ENCODE results near the gene UQCRC1.
A peak's percentile ranks its signal among the peaks of the same experiment; 100 is the strongest.

Gene UQCRC1

DNA sequence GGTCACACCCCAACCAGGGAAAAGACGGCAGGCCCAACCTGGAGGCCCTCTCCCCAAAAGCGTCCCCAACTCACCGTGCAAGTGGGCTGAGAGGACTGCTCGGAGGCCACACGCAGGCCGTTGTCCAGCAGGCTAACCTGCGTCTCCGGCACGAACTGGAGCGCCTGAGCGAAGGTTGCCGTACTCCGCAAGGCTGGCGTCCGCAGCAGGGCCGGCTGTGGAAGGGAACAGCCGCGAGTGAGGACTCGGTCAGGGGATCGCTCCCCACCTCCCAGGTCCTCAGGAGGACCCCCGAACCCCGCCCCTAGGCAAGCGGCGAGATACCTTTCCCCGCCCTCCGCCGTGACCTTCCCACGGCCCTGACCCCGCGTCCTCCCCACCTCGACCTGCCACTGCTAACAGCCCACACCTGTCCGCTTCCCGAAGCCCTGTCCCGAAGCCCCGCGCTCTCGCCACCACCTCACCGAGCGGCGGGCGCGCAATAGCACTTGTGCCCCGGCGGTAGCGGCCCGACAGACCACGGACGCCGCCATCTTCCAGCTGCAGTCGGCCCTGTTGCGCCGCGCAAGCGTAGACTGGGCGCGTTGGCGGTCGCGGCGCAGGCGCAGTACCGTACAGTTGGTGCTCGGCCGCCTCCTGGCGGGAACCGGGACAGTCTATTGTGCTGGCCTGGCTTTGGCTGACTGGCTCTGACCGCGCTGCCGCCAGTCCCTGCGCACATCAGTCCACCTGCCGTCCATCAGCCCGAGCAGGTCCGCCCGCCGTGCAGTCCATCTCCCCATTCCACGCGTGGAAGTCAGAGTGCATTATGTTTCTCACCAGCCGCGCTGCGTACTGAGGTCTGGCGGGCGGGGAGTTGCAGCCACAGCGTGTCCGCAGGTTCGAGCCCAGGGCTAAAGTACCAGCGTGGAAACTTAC is at the start of gene UQCRC1 (continued):
- no peak for TF ChIP-seq ZNF302 (tag by site-specific recombination; IDR thresholded peaks at IDR 0.05; ENCODE audit: low read depth)
- no peak for TF ChIP-seq ZNF433 (tag by site-specific recombination; IDR thresholded peaks at IDR 0.05; ENCODE audit: low read depth)
- TF ChIP-seq OSR2 (tag by site-specific recombination; IDR thresholded peaks at IDR 0.05) = no peak
- no peak for TF ChIP-seq ZNF560 (tag by site-specific recombination; IDR thresholded peaks at IDR 0.05; ENCODE audit: borderline replicate concordance)
- TF ChIP-seq ZBTB48 (tag by site-specific recombination; IDR thresholded peaks at IDR 0.05) = no peak
- TF ChIP-seq ZNF660 (tag by site-specific recombination; IDR thresholded peaks at IDR 0.05) = no peak
- no peak for TF ChIP-seq ZSCAN23 (tag by site-specific recombination; IDR thresholded peaks at IDR 0.05)
- TF ChIP-seq, protein P1, sequence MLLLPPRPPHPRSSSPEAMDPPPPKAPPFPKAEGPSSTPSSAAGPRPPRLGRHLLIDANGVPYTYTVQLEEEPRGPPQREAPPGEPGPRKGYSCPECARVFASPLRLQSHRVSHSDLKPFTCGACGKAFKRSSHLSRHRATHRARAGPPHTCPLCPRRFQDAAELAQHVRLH (tag by site-specific recombination; IDR thresholded peaks at IDR 0.05) = no peak
- TF ChIP-seq ZNF214 (tag by site-specific recombination; IDR thresholded peaks at IDR 0.05; ENCODE audit: borderline replicate concordance) = no peak
- TF ChIP-seq, protein P2, sequence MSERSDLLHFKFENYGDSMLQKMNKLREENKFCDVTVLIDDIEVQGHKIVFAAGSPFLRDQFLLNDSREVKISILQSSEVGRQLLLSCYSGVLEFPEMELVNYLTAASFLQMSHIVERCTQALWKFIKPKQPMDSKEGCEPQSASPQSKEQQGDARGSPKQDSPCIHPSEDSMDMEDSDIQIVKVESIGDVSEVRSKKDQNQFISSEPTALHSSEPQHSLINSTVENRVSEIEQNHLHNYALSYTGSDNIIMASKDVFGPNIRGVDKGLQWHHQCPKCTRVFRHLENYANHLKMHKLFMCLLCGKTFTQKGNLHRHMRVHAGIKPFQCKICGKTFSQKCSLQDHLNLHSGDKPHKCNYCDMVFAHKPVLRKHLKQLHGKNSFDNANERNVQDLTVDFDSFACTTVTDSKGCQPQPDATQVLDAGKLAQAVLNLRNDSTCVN (tag by site-specific recombination; optimal IDR thresholded peaks at IDR 0.05) = peak; percentile 69
- no peak for TF ChIP-seq GLIS2 (tag by site-specific recombination; IDR thresholded peaks at IDR 0.05)
- TF ChIP-seq ZNF211 (tag by site-specific recombination; IDR thresholded peaks at IDR 0.05; ENCODE audit: low read depth) = no peak
- TF ChIP-seq EGR2 (tag by site-specific recombination; IDR thresholded peaks at IDR 0.05; ENCODE audit: low read depth) = no peak
- no peak for TF ChIP-seq ZNF146 (tag by site-specific recombination; IDR thresholded peaks at IDR 0.05)
- TF ChIP-seq, protein P3, sequence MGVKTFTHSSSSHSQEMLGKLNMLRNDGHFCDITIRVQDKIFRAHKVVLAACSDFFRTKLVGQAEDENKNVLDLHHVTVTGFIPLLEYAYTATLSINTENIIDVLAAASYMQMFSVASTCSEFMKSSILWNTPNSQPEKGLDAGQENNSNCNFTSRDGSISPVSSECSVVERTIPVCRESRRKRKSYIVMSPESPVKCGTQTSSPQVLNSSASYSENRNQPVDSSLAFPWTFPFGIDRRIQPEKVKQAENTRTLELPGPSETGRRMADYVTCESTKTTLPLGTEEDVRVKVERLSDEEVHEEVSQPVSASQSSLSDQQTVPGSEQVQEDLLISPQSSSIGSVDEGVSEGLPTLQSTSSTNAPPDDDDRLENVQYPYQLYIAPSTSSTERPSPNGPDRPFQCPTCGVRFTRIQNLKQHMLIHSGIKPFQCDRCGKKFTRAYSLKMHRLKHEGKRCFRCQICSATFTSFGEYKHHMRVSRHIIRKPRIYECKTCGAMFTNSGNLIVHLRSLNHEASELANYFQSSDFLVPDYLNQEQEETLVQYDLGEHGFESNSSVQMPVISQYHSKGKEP (tag by site-specific recombination; IDR thresholded peaks at IDR 0.05) = no peak
- no peak for TF ChIP-seq ZNF37A (tag by site-specific recombination; IDR thresholded peaks at IDR 0.05)
- no peak for TF ChIP-seq ZFP3 (tag by site-specific recombination; IDR thresholded peaks at IDR 0.05; ENCODE audit: low read depth)
- TF ChIP-seq TRIM28 (IDR thresholded peaks at IDR 0.05; ENCODE audit: borderline replicate concordance, low read length) = no peak
- no peak for TF ChIP-seq ZNF157 (tag by site-specific recombination; IDR thresholded peaks at IDR 0.05)
- no peak for TF ChIP-seq REPIN1 (tag by site-specific recombination; IDR thresholded peaks at IDR 0.05; ENCODE audit: low read depth)
- no peak for TF ChIP-seq ZNF561 (tag by site-specific recombination; IDR thresholded peaks at IDR 0.05; ENCODE audit: borderline replicate concordance)
- no peak for TF ChIP-seq ZNF530 (tag by site-specific recombination; IDR thresholded peaks at IDR 0.05; ENCODE audit: low read depth)
- TF ChIP-seq SALL2 (tag by site-specific recombination; IDR thresholded peaks at IDR 0.05; ENCODE audit: borderline replicate concordance) = no peak
- no peak for TF ChIP-seq ZNF311 (tag by site-specific recombination; IDR thresholded peaks at IDR 0.05; ENCODE audit: borderline replicate concordance)
- no peak for TF ChIP-seq ZNF23 (tag by site-specific recombination; IDR thresholded peaks at IDR 0.05; ENCODE audit: borderline replicate concordance)
- no peak for TF ChIP-seq ZNF585B (tag by site-specific recombination; IDR thresholded peaks at IDR 0.05)
- no peak for TF ChIP-seq ZNF610 (tag by site-specific recombination; IDR thresholded peaks at IDR 0.05; ENCODE audit: borderline replicate concordance)
- no peak; the same call in 1 of the 2 replicates for TF ChIP-seq SP2 (tag by site-specific recombination; IDR thresholded peaks at IDR 0.05)
- TF ChIP-seq, protein P4, sequence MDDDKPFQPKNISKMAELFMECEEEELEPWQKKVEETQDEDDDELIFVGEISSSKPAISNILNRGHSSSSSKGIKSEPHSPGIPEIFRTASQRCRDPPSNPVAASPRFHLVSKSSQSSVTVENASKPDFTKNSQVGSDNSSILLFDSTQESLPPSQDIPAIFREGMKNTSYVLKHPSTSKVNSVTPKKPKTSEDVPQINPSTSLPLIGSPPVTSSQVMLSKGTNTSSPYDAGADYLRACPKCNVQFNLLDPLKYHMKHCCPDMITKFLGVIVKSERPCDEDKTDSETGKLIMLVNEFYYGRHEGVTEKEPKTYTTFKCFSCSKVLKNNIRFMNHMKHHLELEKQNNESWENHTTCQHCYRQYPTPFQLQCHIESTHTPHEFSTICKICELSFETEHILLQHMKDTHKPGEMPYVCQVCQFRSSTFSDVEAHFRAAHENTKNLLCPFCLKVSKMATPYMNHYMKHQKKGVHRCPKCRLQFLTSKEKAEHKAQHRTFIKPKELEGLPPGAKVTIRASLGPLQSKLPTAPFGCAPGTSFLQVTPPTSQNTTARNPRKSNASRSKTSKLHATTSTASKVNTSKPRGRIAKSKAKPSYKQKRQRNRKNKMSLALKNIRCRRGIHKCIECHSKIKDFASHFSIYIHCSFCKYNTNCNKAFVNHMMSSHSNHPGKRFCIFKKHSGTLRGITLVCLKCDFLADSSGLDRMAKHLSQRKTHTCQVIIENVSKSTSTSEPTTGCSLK (tag by site-specific recombination; IDR thresholded peaks at IDR 0.05) = no peak
- no peak for TF ChIP-seq ZNF248 (tag by site-specific recombination; IDR thresholded peaks at IDR 0.05)
- TF ChIP-seq KLF1 (tag by site-specific recombination; IDR thresholded peaks at IDR 0.05) = 0 out of 2 replicates have a peak, but pooled peaks have one; percentile 20
- peak; percentile 97 for TF ChIP-seq ZNF335 (tag by site-specific recombination; conservative IDR thresholded peaks at IDR 0.05)
- TF ChIP-seq ZNF701 (tag by site-specific recombination; IDR thresholded peaks at IDR 0.05) = no peak
- no peak; the same call in 1 of the 2 replicates for TF ChIP-seq ZNF391 (tag by site-specific recombination; IDR thresholded peaks at IDR 0.05; ENCODE audit: borderline replicate concordance, low read depth)
